ENCODE data around the gene CYP4V2.

CYP4V2 gene

GRCh38 chr4:186191200-186192065 lies at the start of gene CYP4V2:
CYP4V2 (plus strand) TSS chr4:186191567; CDS start chr4:186191824, 257 bp downstream.
- peak; percentile 73 to 86 for DNase-seq (ENCODE audit: low read depth in 1 of 2, low spot score in 1 of 2)

GRCh38 chr4:186144198-186144945 lies 47.0 kb upstream of the CYP4V2 start:
- no peak for DNase-seq (ENCODE audit: low read depth in 1 of 2, low spot score in 1 of 2)

GRCh38 chr4:186144946-186145569 lies 46.3 kb upstream of the CYP4V2 start:
- DNase-seq (ENCODE audit: low read depth in 1 of 2, low spot score in 1 of 2) = no peak

- no peak for DNase-seq (ENCODE audit: low read depth in 1 of 2, low spot score in 1 of 2)
Observed at GRCh38 chr4:186146458-186146857, 44.9 kb upstream of the CYP4V2 start.

GRCh38 chr4:186148336-186148975 lies 42.9 kb upstream of the CYP4V2 start:
- DNase-seq (ENCODE audit: low read depth in 1 of 2, low spot score in 1 of 2) = no peak

- DNase-seq (ENCODE audit: low read depth in 1 of 2, low spot score in 1 of 2) = no peak
Observed at GRCh38 chr4:186149872-186150271, 41.5 kb upstream of the CYP4V2 start.

- no peak for DNase-seq (ENCODE audit: low read depth in 1 of 2, low spot score in 1 of 2)
Observed at GRCh38 chr4:186150926-186151325, 40.4 kb upstream of the CYP4V2 start.

- no peak for DNase-seq (ENCODE audit: low read depth in 1 of 2, low spot score in 1 of 2)
Observed at GRCh38 chr4:186151499-186151898, 39.9 kb upstream of the CYP4V2 start.

GRCh38 chr4:186158021-186158813 lies 33.1 kb upstream of the CYP4V2 start:
- DNase-seq (ENCODE audit: low read depth in 1 of 2, low spot score in 1 of 2) = no peak

- no peak for DNase-seq (ENCODE audit: low read depth in 1 of 2, low spot score in 1 of 2)
Observed at GRCh38 chr4:186158966-186159365, 32.4 kb upstream of the CYP4V2 start.

GRCh38 chr4:186159613-186160012 lies 31.8 kb upstream of the CYP4V2 start:
- DNase-seq (ENCODE audit: low read depth in 1 of 2, low spot score in 1 of 2) = no peak

GRCh38 chr4:186161138-186161537 lies 30.2 kb upstream of the CYP4V2 start:
- DNase-seq (ENCODE audit: low read depth in 1 of 2, low spot score in 1 of 2) = no peak

GRCh38 chr4:186166852-186167512 lies 24.4 kb upstream of the CYP4V2 start:
- DNase-seq (ENCODE audit: low read depth in 1 of 2, low spot score in 1 of 2) = no peak

- DNase-seq (ENCODE audit: low read depth in 1 of 2, low spot score in 1 of 2) = no peak
Observed at GRCh38 chr4:186167605-186168004, 23.8 kb upstream of the CYP4V2 start.

GRCh38 chr4:186168750-186169149 lies 22.6 kb upstream of the CYP4V2 start:
- no peak for DNase-seq (ENCODE audit: low read depth in 1 of 2, low spot score in 1 of 2)

- DNase-seq (ENCODE audit: low read depth in 1 of 2, low spot score in 1 of 2) = no peak
Observed at GRCh38 chr4:186169333-186169944, 21.9 kb upstream of the CYP4V2 start.

GRCh38 chr4:186169945-186170802 lies 21.2 kb upstream of the CYP4V2 start:
- DNase-seq (ENCODE audit: low read depth in 1 of 2, low spot score in 1 of 2) = no peak

GRCh38 chr4:186170966-186171365 lies 20.4 kb upstream of the CYP4V2 start:
- no peak for DNase-seq (ENCODE audit: low read depth in 1 of 2, low spot score in 1 of 2)

GRCh38 chr4:186172546-186172945 lies 18.8 kb upstream of the CYP4V2 start:
- DNase-seq (ENCODE audit: low read depth in 1 of 2, low spot score in 1 of 2) = no peak

Measured in activated CD4-positive, alpha-beta T cell treated with anti-CD3 and anti-CD28 coated beads, Interleukin-2, amount 50 U/mL, for 24 hours (primary cell).